ENCODE results near the gene CRYBG3.

Gene CRYBG3

DNA sequence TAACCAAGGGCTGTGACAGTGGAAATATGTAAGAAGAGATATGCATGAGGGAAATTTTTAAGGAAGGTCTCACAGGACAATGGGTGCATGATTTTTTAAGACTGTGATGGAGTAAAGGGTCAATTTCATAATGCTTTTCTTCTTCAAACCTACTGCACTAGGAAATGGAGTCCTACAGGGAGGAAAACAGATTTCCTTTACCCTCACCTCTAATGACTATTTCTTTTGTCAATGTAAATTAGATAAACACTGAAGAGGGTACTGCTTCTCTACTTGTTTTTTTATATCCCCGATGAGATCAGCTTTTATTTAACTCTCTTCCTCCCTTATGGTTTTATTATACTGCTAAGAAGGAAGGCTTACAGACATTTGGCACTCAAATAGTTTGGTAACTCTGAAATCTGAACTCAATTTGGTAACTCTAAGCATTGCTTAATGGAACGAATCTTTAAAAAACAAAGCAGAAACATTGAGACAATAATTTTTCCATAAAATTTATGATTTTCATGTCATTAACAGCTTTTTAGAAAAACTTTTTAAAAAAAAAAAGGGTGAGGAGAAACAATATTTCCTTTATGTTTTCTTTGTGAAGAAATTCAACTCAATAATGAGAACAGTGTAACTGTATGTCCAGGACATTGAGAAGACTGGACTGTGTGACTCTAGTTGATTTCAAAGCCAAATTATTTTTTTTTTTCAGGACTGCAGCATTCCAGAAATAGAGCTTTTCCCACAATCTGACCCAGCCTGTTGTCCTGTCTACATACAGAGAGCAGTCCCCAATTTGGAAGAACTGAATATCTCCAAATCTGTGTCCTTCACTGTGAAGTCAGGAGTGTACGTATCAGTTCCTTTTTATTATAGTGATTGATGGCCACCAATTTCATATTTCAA lies 64.4 kb downstream of the CRYBG3 start:
- no peak for TF ChIP-seq TAF1 (IDR thresholded peaks at IDR 0.05; ENCODE audit: borderline replicate concordance, insufficient read depth, low read length)
- no peak for TF ChIP-seq SIN3A (IDR thresholded peaks at IDR 0.05; ENCODE audit: borderline replicate concordance, insufficient read depth, low read length)
- TF ChIP-seq, protein P1, sequence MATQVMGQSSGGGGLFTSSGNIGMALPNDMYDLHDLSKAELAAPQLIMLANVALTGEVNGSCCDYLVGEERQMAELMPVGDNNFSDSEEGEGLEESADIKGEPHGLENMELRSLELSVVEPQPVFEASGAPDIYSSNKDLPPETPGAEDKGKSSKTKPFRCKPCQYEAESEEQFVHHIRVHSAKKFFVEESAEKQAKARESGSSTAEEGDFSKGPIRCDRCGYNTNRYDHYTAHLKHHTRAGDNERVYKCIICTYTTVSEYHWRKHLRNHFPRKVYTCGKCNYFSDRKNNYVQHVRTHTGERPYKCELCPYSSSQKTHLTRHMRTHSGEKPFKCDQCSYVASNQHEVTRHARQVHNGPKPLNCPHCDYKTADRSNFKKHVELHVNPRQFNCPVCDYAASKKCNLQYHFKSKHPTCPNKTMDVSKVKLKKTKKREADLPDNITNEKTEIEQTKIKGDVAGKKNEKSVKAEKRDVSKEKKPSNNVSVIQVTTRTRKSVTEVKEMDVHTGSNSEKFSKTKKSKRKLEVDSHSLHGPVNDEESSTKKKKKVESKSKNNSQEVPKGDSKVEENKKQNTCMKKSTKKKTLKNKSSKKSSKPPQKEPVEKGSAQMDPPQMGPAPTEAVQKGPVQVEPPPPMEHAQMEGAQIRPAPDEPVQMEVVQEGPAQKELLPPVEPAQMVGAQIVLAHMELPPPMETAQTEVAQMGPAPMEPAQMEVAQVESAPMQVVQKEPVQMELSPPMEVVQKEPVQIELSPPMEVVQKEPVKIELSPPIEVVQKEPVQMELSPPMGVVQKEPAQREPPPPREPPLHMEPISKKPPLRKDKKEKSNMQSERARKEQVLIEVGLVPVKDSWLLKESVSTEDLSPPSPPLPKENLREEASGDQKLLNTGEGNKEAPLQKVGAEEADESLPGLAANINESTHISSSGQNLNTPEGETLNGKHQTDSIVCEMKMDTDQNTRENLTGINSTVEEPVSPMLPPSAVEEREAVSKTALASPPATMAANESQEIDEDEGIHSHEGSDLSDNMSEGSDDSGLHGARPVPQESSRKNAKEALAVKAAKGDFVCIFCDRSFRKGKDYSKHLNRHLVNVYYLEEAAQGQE (IDR thresholded peaks at IDR 0.05; ENCODE audit: insufficient read depth in 1 of 2, low read depth in 2 of 2, low read length in 2 of 2): no peak
- TF ChIP-seq FOXP2 (optimal IDR thresholded peaks at IDR 0.05; ENCODE audit: borderline replicate concordance, extremely low read depth, extremely low read length, insufficient read depth): no peak
- no peak for TF ChIP-seq POLR2AphosphoS5 (IDR thresholded peaks at IDR 0.05; ENCODE audit: low read depth, low read length)

DNA sequence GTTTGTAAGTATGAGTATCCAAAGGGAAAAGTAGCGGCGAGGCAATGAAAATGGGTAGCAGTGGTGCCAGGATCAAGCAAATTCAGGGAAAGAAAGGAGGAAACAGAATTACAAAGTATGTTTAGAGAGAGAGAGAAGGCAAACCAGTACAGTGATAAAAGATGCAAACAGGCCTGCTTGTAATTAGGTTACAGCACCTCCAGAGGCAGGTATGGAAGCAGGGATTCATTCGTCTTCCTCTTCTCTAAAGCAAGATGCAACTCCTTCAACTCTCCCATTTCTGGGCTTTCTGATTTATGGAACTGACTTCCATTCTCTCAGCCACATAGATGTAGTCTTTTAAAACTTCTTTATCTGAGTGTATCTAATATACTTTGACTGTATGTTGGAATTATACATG lies 68.0 kb downstream of the CRYBG3 start:
- TF ChIP-seq POLR2AphosphoS5 (IDR thresholded peaks at IDR 0.05; ENCODE audit: low read depth, low read length) (no peak), SIN3A (IDR thresholded peaks at IDR 0.05; ENCODE audit: borderline replicate concordance, insufficient read depth, low read length) (no peak), FOXP2 (optimal IDR thresholded peaks at IDR 0.05; ENCODE audit: borderline replicate concordance, extremely low read depth, extremely low read length, insufficient read depth) (no peak), TAF1 (IDR thresholded peaks at IDR 0.05; ENCODE audit: borderline replicate concordance, insufficient read depth, low read length) (no peak)
- TF ChIP-seq, protein P1 (IDR thresholded peaks at IDR 0.05; ENCODE audit: insufficient read depth in 1 of 2, low read depth in 2 of 2, low read length in 2 of 2): no peak

DNA sequence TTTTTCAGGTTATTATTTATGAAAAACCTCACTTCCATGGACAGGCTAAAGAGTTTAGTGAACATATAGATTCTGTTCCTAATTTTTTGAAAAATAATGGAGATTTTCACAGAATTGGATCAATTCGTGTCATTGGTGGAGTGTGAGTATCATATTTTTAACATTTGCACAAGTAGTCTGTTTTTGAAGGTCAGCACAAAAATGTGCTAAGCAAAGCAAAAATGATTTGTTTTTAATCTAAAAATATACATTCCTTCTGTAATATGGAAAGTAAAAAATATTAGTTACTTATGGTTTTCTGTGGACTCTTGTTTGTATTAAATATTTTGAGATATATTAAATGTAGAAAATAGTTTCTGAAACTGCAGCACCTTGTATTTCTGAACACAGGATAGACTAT lies 71.0 kb downstream of the CRYBG3 start:
- no peak for TF ChIP-seq SIN3A (IDR thresholded peaks at IDR 0.05; ENCODE audit: borderline replicate concordance, insufficient read depth, low read length)
- no peak for TF ChIP-seq POLR2AphosphoS5 (IDR thresholded peaks at IDR 0.05; ENCODE audit: low read depth, low read length)
- TF ChIP-seq, protein P1 (IDR thresholded peaks at IDR 0.05; ENCODE audit: insufficient read depth in 1 of 2, low read depth in 2 of 2, low read length in 2 of 2): no peak
- TF ChIP-seq TAF1 (IDR thresholded peaks at IDR 0.05; ENCODE audit: borderline replicate concordance, insufficient read depth, low read length): no peak
- TF ChIP-seq FOXP2 (optimal IDR thresholded peaks at IDR 0.05; ENCODE audit: borderline replicate concordance, extremely low read depth, extremely low read length, insufficient read depth): no peak

DNA sequence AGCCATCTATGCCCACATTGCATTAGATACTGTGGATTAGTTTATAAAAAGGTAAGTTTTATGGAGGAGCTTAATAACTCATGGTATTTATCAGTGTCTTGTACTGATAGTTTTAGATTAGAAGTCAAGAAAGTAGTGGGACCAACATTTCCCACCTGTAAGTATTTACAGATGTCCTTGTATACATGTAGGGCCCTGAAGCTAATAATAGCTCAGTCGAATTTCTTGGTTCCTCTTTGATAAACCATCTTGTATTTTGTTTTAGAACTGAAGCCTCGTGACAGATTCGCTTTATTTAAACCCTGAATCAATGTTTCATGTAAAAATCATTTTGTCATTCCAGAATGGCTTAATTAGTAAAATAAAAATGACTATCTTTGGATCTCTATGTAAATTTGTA lies 73.4 kb downstream of the CRYBG3 start:
- no peak for TF ChIP-seq POLR2AphosphoS5 (IDR thresholded peaks at IDR 0.05; ENCODE audit: low read depth, low read length)
- TF ChIP-seq, protein P1 (IDR thresholded peaks at IDR 0.05; ENCODE audit: insufficient read depth in 1 of 2, low read depth in 2 of 2, low read length in 2 of 2): no peak
- no peak for TF ChIP-seq FOXP2 (optimal IDR thresholded peaks at IDR 0.05; ENCODE audit: borderline replicate concordance, extremely low read depth, extremely low read length, insufficient read depth)
- no peak for TF ChIP-seq SIN3A (IDR thresholded peaks at IDR 0.05; ENCODE audit: borderline replicate concordance, insufficient read depth, low read length)
- no peak for TF ChIP-seq TAF1 (IDR thresholded peaks at IDR 0.05; ENCODE audit: borderline replicate concordance, insufficient read depth, low read length)
